Activated CD8-positive, alpha-beta memory T cell treated with anti-CD3 and anti-CD28 coated beads, Interleukin-2, amount 50 U/mL, for 24 hours (primary cell): ENCODE data around the gene CRB1.

ENCODE experiments used
- DNase-seq: peaks from one replicate; pipeline ENCODE4 v3.0.0-alpha.2; 2020; ENCODE audit errors: extremely low read depth

Gene CRB1

DNA sequence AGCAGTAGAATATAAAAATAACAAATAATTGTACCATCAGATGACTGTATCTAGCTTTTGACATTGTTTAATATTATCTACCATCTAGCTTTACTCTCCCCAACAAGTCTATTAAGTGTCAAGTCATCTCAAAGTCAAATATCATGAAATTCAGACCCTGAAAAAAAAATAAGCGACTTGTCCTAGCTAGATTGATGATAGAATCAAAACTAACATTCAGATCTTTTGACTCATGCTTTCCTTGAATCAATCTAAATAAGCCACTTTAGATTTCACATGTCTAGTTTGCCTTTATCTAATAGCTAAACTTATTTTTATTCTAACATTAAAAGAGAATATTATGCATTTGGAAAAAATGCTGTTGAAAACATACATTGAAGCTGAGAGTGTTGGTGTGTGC, 35.4 kb downstream of the CRB1 start:
- DNase-seq, result no peak

GRCh38 chr1:197304638-197305200, 36.7 kb downstream of the CRB1 start:
- no peak for DNase-seq

DNA sequence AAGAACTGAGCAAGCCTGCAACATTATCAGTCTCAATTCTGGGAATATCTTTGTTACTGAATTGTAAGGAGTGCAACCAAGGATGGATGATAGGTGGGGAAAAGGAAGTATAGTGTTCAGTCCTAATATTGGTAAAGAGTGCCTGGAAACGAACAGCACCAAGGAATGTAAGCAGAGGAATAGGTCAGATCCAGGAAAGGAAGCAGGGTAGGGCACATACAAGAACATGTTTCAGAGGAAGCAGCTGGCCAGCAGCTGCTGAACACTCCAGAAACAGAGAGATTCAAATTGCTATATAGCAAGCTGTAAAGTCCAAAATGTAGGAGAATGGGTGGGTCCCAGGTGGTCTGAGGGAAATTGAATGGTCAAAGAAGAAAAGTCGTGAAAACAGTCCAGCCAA, 37.9 kb downstream of the CRB1 start:
- DNase-seq, result no peak

- DNase-seq, result no peak
Observed at GRCh38 chr1:197306381-197307062, 38.5 kb downstream of the CRB1 start.

- no peak for DNase-seq
Observed at GRCh38 chr1:197307136-197307535, 39.1 kb downstream of the CRB1 start.

- DNase-seq, result no peak
Observed at GRCh38 chr1:197307551-197307950, 39.5 kb downstream of the CRB1 start.

DNA sequence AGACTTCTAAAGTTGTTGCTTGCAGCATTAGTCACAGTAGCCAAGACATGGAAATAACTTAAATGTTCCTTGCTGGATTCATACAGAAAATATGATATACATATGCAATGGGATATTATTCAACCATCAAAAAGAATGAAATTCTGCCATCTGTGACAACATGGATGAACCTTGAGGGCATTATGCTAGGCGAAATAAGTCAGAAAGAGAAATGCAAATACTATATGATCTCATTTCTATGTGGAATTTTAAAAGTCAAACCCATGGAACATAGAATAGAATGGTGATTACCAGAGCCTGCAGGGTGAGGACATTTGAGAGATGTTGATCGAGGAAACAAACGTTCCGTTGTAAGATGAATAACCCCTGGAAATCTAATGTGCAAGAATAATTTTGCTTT, 43.0 kb downstream of the CRB1 start:
- no peak for DNase-seq

DNA sequence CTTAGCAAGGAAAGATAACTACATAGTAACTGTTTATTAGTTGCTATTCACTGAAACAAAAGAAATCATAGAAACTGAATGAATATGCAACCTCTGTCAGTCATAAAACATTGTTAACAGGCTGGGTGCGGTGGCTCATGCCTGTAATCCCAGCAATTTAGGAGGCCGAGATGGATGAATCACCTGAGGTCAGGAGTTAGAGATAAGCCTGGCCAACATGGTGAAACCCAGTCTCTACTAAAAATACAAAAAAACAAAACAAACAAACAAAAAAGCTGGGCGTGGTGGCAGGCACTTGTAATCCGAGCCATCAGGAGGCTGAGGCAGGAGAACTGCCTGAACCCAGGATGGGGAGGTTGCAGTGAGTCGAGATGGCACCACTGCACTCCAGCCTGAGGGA, 44.1 kb downstream of the CRB1 start:
- DNase-seq, result no peak

GRCh38 chr1:197313713-197314112, 45.7 kb downstream of the CRB1 start:
- no peak for DNase-seq

- no peak for DNase-seq
Observed at GRCh38 chr1:197314682-197315081, 46.6 kb downstream of the CRB1 start.

GRCh38 chr1:197319631-197320030, 51.6 kb downstream of the CRB1 start:
- DNase-seq, result no peak

- DNase-seq, result no peak
Observed at GRCh38 chr1:197320991-197321531, 53.0 kb downstream of the CRB1 start.

DNA sequence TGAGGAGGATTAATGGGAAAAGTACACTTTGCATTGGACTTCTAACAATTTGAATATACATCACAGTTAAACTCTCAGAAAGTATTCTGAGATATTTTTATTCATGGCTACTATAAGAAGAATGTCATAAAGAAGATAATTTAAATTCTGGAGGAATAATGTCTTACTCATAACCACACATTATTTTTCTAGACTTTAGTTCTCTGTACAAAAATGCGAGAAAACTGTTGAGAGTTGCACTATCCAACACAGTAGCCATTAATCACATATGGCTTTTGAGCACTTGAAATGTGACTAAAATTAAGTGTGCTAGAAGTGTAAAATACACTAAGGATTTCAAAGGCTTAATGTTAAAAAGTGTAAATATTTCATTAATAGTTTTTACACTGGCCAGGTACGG, 53.8 kb downstream of the CRB1 start:
- DNase-seq, result no peak

DNA sequence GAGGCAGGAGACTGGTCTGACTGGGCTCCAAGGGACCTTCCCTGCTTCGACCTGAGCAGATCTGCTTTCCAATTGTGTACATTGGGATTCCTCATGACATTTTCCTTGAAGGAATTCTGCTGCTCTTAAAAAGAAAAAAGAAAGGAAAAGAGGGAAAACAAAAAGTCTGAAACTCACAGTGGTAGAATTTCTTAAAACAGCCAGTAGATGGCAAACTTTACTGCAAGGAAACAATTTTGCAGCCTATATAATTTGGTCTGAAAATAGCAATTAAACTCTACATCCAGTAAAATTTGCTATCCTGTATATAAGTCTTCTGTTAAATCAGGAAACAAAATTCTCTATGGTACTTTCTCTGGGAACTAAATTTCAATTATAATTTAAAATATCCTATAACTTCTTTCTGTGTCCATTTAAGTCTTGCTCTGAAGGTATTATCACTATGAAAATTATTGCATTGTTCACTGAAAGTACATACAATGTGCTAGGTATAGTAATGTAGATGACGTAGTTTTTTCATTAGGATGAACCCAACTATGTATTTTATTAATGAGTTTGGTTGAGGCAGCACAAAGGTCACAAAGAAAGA, 59.8 kb downstream of the CRB1 start:
- no peak for DNase-seq

- no peak for DNase-seq
Observed at GRCh38 chr1:197330213-197330612, 62.2 kb downstream of the CRB1 start.

GRCh38 chr1:197331565-197331964, 63.5 kb downstream of the CRB1 start:
- no peak for DNase-seq

GRCh38 chr1:197333041-197333440, 65.0 kb downstream of the CRB1 start:
- no peak for DNase-seq

DNA sequence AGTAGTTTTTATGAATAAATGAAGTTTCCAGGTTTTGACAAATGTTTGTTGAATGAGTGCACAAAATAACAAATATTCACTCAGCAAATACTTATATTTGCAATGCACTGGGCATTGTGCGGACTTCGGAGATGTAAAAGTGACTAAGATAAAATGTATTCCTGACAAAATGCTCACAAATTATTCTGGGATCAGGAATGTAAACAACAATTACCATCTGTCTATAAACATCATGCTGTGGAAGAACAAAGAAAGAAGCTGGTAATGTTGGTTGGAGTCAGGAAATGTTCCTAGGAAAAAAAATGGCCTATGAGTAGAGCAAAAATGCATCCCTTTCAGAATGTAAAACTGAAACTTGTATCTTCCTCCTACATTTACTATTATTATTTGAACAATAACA, 68.5 kb downstream of the CRB1 start:
- DNase-seq, result no peak

GRCh38 chr1:197339106-197340060, 71.3 kb downstream of the CRB1 start:
- DNase-seq, result no peak

- DNase-seq, result no peak
Observed at GRCh38 chr1:197341626-197342025, 73.6 kb downstream of the CRB1 start.

- no peak for DNase-seq
Observed at GRCh38 chr1:197342044-197342565, 74.1 kb downstream of the CRB1 start.

DNA sequence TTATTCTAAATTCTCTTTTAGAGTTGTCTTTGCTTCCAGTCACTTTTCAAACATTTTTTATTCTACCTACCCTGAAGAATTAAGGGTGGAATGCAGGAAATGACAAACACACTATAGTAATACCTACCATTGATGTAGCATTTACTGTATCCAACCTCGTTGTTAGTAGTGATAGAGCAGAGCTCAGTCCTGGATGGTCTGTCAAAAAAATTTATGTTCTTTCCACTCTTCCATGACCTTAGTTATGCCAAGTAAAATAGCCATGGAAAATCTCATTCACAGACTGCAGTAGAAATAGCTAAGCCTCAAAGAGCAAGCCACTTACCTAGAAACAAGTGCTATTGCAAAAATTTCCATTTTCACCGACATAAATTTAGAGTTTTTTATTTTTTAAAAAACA, 74.6 kb downstream of the CRB1 start:
- no peak for DNase-seq
